GM19025 (cell line): Measurements from ENCODE around the gene ATXN8OS.
"Not testable (repeated sequence)": the region's sequence is repeated elsewhere in the genome, so short reads cannot be mapped to it uniquely, and the experiment has no call there.

Source experiments
- ATAC-seq: cut with Tn5 transposase; IDR thresholded peaks from one replicate; pipeline ENCODE4 v1.9.1; 2021; ENCODE audit warnings: mild to moderate bottlenecking, low read depth, moderate library complexity; ENCODE audit not compliant: unreplicated experiment

ATXN8OS gene

DNA sequence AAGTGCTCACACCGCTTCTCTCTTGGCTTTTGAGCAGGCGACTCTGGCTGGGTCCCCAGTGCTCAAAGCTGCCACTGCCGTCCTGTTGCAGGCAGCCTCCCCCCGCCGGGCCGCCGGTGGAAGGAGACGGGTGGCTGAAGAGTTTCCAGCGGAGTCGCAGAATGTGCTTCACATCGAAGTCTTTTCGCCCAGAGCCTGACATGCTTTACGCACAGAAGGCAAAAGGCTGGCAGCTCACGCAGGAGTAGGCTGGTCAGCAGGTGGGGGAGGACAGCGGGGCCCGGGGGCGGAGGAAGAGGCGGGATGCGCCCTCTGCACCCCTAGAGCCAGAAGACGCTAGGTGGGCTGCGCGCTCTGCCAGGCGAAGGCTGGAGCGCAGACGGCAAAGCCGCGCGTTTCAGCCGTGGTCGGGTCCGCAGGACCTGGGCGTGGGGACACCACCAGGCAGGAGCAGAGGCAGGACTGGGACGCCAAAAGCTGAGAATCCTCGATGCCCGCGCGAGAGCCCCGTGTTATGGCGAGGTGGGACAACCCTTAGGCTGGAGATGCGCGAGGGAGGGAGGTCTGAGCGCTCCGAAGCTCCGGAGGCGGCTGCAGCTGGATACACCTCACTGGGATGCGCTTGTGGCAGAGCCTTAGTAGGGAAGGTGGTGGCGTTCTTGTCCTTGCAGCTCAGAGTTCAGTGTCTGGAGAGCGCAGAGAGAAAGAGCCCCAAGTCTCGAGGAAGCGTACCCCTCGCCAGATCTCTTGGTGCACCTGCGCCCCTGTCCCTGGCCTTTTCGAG, at the start of gene ATXN8OS:
Gene ATXN8OS (plus strand): TSS at position 329 of the 784 bp plus-strand sequence.
- no peak for ATAC-seq

DNA sequence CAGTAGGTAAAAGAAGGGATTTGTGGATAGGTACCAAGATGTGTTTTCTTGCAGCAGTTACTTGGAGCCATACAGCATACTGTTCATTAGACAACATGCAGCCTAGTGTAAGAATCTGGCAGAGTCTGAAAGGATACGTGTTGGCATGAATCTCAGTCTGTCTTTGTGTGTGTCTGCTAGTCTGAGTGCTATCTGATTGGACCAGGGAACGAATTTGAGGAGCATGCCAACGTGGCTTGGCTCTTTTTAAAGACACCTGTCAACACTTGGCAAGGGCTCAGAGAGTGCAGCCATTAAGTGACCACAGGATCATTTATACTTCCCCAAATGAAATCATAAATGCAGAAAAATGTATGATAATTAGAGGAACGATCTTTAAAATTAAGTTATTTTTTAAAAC, 27.6 kb upstream of the ATXN8OS start:
- no peak for ATAC-seq

- ATAC-seq, result no peak
Measured at GRCh38 chr13:70087247-70087646, 20.4 kb upstream of the ATXN8OS start.

DNA sequence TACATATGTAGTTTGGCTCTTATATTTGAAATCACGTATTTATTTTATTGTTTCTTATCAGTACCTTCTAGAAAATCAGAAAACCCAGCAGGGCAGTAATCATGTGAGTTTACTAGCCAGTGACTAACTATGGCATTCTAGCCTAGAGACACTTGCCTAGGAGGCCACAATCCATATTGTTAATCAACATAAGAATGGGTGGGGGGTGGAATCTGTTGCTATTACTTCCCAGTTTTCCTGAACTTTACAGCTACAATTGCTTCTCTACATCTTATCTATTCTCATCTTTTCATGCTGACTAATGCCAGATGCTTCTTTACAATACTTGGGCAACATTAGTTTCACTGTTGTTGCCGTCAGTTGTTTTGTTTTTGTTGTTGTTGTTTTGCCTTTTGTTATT, 18.7 kb upstream of the ATXN8OS start:
- no peak for ATAC-seq

DNA sequence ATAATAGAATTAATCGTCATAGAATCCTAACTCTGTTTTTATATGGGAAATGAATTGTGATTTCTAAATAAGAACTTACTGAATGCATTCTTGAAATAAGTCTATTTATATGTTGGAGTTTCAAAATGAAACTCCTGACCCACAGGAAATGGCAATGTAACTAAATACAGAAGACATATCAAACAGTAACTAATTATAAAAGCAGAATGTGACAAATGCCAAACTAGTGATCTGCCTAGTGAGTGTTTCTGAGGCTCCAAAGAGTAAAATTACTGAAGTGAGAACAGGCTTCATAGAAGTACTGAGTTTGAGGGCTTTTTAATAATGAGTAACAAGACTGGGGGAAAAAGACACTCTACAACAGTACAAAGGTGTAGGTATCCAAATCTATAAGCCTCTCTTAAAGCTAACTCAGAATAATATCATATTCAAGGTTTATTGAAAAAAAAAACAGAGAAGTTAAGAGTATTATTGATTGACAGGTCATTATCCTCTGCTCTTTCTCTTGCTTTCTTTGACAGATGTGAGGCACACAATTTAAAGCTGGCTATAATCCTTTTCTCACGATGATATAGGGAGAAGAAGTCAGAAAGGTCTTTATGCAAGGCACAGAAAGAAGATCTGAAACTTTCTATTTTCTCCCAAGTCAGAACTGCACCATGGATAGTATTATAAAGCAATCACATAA, 17.4 kb upstream of the ATXN8OS start:
- ATAC-seq, result no peak

DNA sequence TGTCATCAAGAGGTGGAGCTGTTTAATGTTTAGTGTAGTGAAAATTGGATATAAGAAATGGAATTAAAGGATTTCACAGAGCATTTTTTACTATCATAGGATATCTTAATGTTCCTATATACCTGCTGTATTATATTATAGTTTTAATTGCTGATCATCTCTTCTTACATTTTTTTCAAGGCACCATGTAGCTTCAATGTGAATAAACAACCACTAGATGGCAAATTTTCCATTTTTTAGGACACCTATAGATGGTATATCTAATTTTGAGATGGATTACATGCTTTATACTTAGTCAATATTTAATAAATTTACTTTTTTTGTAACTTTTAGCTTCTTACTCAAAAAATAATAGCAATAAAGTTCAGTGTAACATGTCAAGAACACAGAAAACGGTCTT, 9.0 kb upstream of the ATXN8OS start:
- no peak for ATAC-seq

DNA sequence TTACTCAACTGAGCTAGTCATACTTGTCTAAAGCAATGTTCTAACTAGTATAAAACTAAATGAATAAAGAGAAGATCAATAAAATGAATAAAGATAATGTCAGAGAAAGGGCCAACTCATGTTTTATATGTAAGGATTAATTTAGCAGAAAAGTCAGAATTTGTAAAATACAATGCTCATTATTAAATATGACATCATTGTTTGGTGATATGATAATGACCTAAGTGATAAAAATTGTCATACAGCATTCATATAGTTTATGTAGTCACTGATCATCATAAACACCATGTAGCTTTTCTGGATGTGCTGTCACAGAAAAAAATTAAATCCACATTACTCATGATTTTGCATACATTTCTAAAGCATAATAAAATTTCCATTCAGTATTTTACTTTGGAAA, 3.1 kb upstream of the ATXN8OS start:
- no peak for ATAC-seq

DNA sequence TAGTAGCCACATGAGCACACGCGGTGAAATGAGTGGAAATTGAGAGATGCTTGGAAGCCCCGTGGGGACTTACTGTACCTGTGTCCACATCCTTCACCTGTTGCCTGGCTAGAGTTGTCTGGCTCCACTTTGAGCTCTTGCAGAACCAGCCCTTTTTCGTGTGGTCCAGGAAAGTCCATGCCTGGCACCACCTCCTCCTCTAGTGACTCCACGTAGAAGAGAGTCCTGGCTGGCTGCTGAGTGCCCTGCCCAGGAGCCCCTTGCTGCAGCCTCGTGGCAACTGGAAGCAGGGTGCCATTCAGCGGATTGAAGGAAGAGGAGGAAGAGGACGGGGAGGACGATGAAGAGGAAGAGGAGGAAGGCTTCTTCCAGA, 515 bp upstream of the ATXN8OS start:
- ATAC-seq, result no peak

- no peak for ATAC-seq
Measured at GRCh38 chr13:70108356-70109105, 905 bp downstream of the ATXN8OS start, which contains the start of gene KLHL1. TSS of gene KLHL1 (minus strand) at chr13:70108452. CDS start at chr13:70107699, 753 bp downstream.

- no peak for ATAC-seq
Measured at GRCh38 chr13:70117338-70117905, 9.8 kb downstream of the ATXN8OS start.

DNA sequence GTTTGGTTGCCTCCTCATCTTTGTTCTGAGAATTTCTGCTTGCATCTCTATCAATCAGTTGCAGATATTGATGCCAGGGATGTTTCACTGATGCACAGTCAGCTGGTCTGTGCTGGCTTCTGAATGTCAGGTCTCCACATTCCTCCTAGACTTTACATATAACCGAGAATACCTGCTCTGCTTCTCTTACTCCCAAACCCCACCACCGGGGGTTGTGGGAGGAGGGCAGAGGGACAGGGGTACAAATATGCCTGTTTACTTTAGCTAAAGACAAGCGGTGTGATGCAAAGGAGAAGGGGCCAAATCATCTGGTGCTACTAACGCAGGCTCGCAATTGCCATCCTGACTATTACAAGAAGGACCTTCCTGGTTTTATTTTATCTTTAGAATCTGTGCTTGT, 18.1 kb downstream of the ATXN8OS start:
- no peak for ATAC-seq

DNA sequence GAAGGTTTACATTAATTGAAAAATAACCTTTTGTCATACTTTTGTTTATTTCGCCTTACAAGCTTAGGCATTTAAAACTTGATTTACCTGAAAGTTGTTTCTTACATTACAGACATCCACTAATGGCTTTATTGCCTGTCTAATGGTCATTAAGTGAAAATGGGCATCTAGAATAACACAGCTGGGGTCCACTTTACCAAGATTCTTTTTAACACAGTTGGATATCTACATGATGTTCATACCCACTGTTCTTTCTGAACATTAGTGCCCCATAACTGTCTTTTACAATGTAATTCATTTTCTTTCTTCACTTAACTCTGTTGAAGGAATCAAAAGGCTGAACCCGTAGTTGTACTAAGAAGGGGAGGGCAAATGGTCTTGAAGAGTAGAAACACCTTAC, 20.5 kb downstream of the ATXN8OS start:
- ATAC-seq, result no peak

- ATAC-seq, result not testable (repeated sequence)
Measured at GRCh38 chr13:70142658-70143057, 35.0 kb downstream of the ATXN8OS start.

GRCh38 chr13:70162141-70162540, 54.5 kb downstream of the ATXN8OS start:
- ATAC-seq, result no peak

- no peak for ATAC-seq
Measured at GRCh38 chr13:70170689-70171088, 63.1 kb downstream of the ATXN8OS start.

DNA sequence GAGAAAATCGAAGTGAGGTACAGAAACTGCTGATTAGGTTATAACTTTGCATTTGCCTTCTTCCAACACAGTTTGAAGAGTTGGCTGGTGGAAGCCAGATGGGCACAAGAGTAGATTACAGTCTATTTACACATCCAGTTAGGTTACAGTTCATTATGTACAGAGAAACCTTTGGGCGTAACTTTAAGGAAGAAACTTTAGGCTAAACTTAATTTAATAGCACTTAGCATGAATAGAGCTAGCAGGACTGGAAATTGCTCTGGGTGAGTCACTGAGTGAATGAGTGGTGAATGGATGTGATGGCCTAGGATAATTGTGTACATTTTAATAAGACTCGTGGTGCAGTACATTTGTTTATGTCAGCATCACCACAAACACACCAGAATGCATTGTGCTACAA, 63.5 kb downstream of the ATXN8OS start:
- ATAC-seq, result no peak

GRCh38 chr13:70172946-70173597, 65.4 kb downstream of the ATXN8OS start:
- ATAC-seq, result no peak

DNA sequence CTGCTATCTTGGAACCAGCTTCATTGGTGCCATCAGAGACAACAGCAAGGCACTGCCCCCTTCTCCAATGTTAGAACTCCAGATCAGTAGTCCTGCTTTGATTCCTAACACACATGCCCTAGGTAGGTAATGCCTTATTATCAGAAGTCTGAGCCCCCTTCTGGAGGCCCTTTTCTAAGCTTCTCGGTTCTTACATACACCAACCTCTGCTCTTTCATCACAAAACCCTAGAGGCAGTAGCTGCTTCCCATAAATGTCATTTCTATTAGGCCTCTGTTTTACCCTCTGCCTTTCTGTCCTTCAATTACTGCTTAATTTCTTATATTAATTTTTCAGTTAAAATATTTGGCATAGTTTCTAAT, 66.0 kb downstream of the ATXN8OS start:
- ATAC-seq, result no peak

- ATAC-seq, result no peak
Measured at GRCh38 chr13:70178346-70178745, 70.7 kb downstream of the ATXN8OS start.
